Hepatocyte (in vitro differentiated cells): ENCODE measurements around the gene ATP6V0A4. TPM values are rescaled to one million over a fixed set of nuclear protein-coding genes. Genes with fewer than 3 reads are reported as not detected.

ENCODE experiments used
- DNase-seq: peaks from one replicate; pipeline ENCODE4 v3.0.0-alpha.2; 2016; ENCODE audit warnings: low spot score
- H2AFZ ChIP-seq: fragments of 200-600 bp; sonication (generic); 2 replicates; pipeline ENCODE4 v1.6.0; 2016; ENCODE audit warnings: antibody characterized with exemption, mild to moderate bottlenecking
- H3K27ac ChIP-seq: fragments of 200-600 bp; sonication (generic); 2 replicates; pipeline ENCODE4 v1.5.1; 2016; ENCODE audit warnings: mild to moderate bottlenecking
- H3K27me3 ChIP-seq: fragments of 200-600 bp; sonication (generic); 2 replicates; pipeline ENCODE4 v1.6.1; 2016
- H3K36me3 ChIP-seq: fragments of 200-600 bp; sonication (generic); replicated peaks from 2 replicates; pipeline ENCODE4 v1.5.1; 2016; ENCODE audit warnings: low read depth; ENCODE audit not compliant: insufficient read depth
- H3K4me1 ChIP-seq: fragments of 200-600 bp; sonication (generic); 2 replicates; pipeline ENCODE4 v1.5.1; 2016; ENCODE audit warnings: mild to moderate bottlenecking, moderate library complexity; ENCODE audit not compliant: insufficient read depth
- H3K4me2 ChIP-seq: fragments of 200-600 bp; sonication (generic); 2 replicates; pipeline ENCODE4 v1.6.0; 2016
- H3K4me3 ChIP-seq: fragments of 200-600 bp; sonication (generic); 2 replicates; pipeline ENCODE4 v1.5.1; 2016; ENCODE audit warnings: mild to moderate bottlenecking
- H3K79me2 ChIP-seq: fragments of 200-600 bp; sonication (generic); 2 replicates; pipeline ENCODE4 v1.6.0; 2017; ENCODE audit warnings: mild to moderate bottlenecking
- H3K9me2 ChIP-seq: fragments of 200-600 bp; sonication (generic); replicated peaks from 2 replicates; pipeline ENCODE4 v1.6.0; 2017; ENCODE audit warnings: mild to moderate bottlenecking; ENCODE audit not compliant: insufficient read depth
- H3K9me3 ChIP-seq: fragments of 200-600 bp; sonication (generic); 2 replicates; pipeline ENCODE4 v1.5.1; 2016; ENCODE audit warnings: low read depth, mild to moderate bottlenecking
- H4K20me1 ChIP-seq: fragments of 200-600 bp; sonication (generic); 2 replicates; pipeline ENCODE4 v1.6.0; 2016; ENCODE audit warnings: mild to moderate bottlenecking; ENCODE audit not compliant: insufficient read depth, poor library complexity, severe bottlenecking
- EZH2 ChIP-seq: fragments of 200-600 bp; sonication (generic); IDR thresholded peaks from 2 replicates; pipeline ENCODE4 v1.6.1; 2016; ENCODE audit warnings: antibody characterized with exemption, mild to moderate bottlenecking, borderline replicate concordance
- EZH2phosphoT487 ChIP-seq: fragments of 200-600 bp; sonication (generic); IDR thresholded peaks from one replicate; pipeline ENCODE4 v1.6.1; 2018; ENCODE audit warnings: antibody characterized with exemption, mild to moderate bottlenecking, low read depth, moderate library complexity; ENCODE audit not compliant: unreplicated experiment, severe bottlenecking
- WGBS: methylation state at CpG from one replicate; pipeline ENCODE4 v1.1.6; 2016; ENCODE audit warnings: low lambda C conversion rate; ENCODE audit errors: missing lambda C conversion rate; 5-methylcytosine and 5-hydroxymethylcytosine counted together
- polyA plus RNA-seq: library from polyadenylated mRNA; unstranded; fragments of >200 nt; fragmentation: Nextera tagmentation; extraction: Ambion mirVana; gene quantifications from 2 replicates; pipeline ENCODE4 v1.2.1, GENCODE V29; 2016
- total RNA-seq: library from RNA; depleted of rRNA; stranded (reverse); fragments of >200 nt; gene quantifications from 2 replicates; pipeline ENCODE4 v1.2.3, GENCODE V29; 2014
- TF ChIP-seq, protein P1 (sequence below): fragments of 200-600 bp; sonication (generic); IDR thresholded peaks from 2 replicates; pipeline ENCODE4 v1.5.1; 2016; ENCODE audit warnings: antibody characterized with exemption, mild to moderate bottlenecking; ENCODE audit not compliant: poor library complexity

The ATP6V0A4 gene
- total and polyA plus RNA-seq, 2 experiments from 2014 or later: 0.34 to 1.1 TPM

DNA sequence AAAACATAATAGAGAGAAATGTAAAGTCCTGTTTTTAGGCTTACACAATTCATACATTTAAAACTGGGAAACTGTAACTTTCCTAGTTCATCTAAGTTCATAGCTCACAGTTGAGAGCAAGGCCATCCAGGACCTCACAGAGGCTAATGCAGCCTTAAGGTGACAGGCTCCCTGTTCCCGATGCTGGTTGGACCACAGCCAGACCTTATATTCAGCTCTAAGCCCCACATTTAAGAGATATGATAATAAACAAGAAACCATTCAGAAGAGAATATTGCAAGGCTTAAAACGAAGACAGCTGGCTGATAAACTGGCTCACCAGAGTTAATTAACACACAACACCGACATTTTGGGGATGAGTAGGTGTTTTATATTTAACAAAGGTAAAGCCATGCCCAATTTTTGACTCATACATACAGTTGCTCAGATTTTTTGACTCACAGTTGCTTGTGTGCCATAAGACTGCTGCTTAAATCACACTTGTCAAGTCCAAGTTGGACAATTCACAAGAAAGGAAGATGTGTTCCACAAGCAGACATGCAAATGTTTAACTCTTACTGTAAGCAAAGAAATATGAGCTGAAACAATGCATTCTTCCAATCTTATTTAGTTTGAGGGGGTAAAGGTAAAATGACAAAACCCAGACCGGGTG, 41.3 kb downstream of the ATP6V0A4 start:
- Histone ChIP-seq H3K27me3 (no peaks in the 10 kb centered on the region), H3K9me2 (peaks cover 3% of the 10 kb centered on the region), H3K4me2 (no peak overlapping the region), H2AFZ (no peak overlapping the region), H3K9me3 (no peaks in the 10 kb centered on the region), H3K79me2 (no peaks in the 10 kb centered on the region), H4K20me1 (no peaks in the 10 kb centered on the region), H3K36me3 (no peaks in the 10 kb centered on the region), H3K4me1 (peaks cover 8% of the 10 kb centered on the region), H3K27ac (no peak overlapping the region), H3K4me3 (no peak overlapping the region)
- no peak for DNase-seq
- WGBS: 51% methylated on average over 4 of the region's 4 CpGs
- TF ChIP-seq, protein P1, sequence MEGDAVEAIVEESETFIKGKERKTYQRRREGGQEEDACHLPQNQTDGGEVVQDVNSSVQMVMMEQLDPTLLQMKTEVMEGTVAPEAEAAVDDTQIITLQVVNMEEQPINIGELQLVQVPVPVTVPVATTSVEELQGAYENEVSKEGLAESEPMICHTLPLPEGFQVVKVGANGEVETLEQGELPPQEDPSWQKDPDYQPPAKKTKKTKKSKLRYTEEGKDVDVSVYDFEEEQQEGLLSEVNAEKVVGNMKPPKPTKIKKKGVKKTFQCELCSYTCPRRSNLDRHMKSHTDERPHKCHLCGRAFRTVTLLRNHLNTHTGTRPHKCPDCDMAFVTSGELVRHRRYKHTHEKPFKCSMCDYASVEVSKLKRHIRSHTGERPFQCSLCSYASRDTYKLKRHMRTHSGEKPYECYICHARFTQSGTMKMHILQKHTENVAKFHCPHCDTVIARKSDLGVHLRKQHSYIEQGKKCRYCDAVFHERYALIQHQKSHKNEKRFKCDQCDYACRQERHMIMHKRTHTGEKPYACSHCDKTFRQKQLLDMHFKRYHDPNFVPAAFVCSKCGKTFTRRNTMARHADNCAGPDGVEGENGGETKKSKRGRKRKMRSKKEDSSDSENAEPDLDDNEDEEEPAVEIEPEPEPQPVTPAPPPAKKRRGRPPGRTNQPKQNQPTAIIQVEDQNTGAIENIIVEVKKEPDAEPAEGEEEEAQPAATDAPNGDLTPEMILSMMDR: no peak
- TF ChIP-seq EZH2 (no peak), EZH2phosphoT487 (no peak)

DNA sequence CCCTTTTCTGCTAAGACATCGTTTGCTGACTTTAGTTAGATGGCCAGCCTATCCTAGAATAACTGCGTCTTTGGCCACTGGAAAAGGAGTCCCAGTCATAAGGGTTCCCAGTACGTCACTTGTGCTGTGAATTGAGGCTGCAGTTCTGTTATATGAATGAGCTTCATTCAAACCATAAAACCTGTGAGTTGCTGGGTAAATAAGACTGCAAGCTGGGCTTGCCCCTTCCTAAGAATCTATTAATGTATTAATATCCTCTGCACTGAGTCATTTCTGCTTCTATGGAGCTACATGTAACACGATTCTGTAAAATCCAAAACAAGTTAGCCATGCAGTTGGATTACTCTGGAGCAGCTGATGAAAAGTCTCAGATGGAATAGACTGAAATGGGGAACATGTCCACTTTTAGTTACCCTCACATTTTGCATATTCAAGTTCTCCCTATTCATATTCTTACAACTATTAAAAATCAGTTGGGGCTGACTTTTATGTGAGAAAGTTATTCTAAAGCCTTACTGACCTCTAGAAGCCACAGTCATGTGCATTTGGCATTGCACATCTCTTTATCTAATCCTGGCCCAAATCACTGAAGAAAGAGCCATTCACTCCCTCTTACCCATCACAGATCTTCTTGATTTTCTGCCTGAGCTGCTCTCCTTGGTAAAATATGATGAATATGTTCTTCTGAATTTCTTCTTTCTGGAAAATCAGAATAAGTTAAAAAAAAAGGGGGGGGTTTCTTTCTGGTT, 42.0 kb downstream of the ATP6V0A4 start:
- Histone ChIP-seq H2AFZ (no peak overlapping the region), H3K79me2 (no peaks in the 10 kb centered on the region), H3K4me1 (peaks cover 8% of the 10 kb centered on the region), H3K9me3 (no peaks in the 10 kb centered on the region), H3K27me3 (no peaks in the 10 kb centered on the region), H3K4me3 (no peak overlapping the region), H3K27ac (no peak overlapping the region), H3K4me2 (no peak overlapping the region), H3K36me3 (no peaks in the 10 kb centered on the region), H3K9me2 (peaks cover 3% of the 10 kb centered on the region), H4K20me1 (no peaks in the 10 kb centered on the region)
- TF ChIP-seq, protein P1: no peak
- TF ChIP-seq EZH2 (no peak), EZH2phosphoT487 (no peak)
- 67% methylated on average over 4 of the region's 4 CpGs for WGBS
- no peak for DNase-seq

GRCh38 chr7:138755331-138755747, 42.7 kb downstream of the ATP6V0A4 start:
- no peak overlapping the region for H3K27ac ChIP-seq
- H3K27me3 ChIP-seq: no peaks in the 10 kb centered on the region
- peaks cover 8% of the 10 kb centered on the region for H3K4me1 ChIP-seq
- WGBS: 54% methylated on average over 10 of the region's 10 CpGs
- no peaks in the 10 kb centered on the region for H4K20me1 ChIP-seq
- H3K36me3 ChIP-seq: no peaks in the 10 kb centered on the region
- no peak overlapping the region for H3K4me3 ChIP-seq
- no peaks in the 10 kb centered on the region for H3K9me2 ChIP-seq
- DNase-seq: no peak
- no peaks in the 10 kb centered on the region for H3K79me2 ChIP-seq
- H3K9me3 ChIP-seq: no peaks in the 10 kb centered on the region
- TF ChIP-seq, protein P1: no peak
- TF ChIP-seq EZH2phosphoT487: no peak
- no peak for TF ChIP-seq EZH2
- H3K4me2 ChIP-seq: no peak overlapping the region
- no peak overlapping the region for H2AFZ ChIP-seq
